Stimulated activated CD8-positive, alpha-beta memory T cell treated with anti-CD3 and anti-CD28 coated beads, Interleukin-7, amount 100 ng/mL, for 24 hours (primary cell): ENCODE results near the gene GRK5.

Experiments used
- DNase-seq: peaks from one replicate; pipeline ENCODE4 v3.0.0-alpha.2; 2020; ENCODE audit warnings: low read depth

Gene GRK5

DNA sequence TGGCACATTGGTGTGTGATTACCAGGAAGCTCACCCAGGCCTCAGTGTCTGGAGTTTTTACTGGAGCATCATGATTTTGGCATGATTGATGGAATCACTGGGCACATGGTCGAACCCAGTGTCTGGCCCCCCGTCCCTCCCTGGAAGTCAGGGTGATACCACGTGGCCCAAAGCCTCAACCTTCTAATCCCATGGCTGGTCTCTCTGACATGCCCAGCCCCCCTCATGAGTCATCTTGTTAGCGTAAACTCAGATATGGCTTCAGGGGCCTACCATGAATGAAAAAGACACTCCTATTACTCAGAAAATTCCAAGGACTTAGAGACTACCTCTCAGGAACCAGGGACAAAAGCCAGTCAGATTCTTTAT is 109.3 kb downstream of the GRK5 start:
- no peak for DNase-seq

DNA sequence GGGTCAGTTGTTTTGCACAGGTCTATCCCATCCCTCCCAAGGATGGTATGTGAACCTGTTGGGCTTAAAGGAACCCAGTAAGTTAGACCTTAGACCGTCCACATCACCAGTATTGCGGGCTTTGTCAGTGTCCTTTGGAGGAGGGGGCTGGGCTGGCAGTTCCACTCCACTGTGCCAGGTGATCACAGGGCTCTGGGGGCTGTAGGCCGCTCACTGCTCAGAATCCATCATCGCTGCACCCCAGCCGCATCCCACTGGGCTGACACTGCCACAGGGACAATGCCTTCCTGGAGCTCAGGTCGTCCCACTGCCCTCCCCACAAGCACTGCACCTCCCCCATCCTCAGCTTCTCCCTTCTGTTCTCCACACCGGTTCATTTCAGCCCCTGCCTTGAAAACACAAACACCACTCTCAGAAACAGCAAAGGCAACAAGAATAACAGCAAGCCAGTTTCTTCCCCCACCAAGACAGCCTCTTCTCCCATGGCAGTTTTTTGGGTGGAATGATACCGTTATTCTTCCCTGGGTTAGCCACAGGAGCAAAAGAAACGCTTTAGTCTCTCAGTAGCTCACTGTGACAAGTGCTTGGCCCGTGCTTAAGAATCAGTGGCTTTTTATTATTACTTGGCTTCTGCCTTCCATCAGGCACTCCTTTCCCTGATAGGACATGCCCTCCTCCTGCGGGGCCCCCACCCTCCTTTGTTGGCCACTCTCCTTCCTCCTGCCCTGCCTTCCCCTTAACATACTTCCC is 111.2 kb downstream of the GRK5 start:
- DNase-seq, result no peak

DNA sequence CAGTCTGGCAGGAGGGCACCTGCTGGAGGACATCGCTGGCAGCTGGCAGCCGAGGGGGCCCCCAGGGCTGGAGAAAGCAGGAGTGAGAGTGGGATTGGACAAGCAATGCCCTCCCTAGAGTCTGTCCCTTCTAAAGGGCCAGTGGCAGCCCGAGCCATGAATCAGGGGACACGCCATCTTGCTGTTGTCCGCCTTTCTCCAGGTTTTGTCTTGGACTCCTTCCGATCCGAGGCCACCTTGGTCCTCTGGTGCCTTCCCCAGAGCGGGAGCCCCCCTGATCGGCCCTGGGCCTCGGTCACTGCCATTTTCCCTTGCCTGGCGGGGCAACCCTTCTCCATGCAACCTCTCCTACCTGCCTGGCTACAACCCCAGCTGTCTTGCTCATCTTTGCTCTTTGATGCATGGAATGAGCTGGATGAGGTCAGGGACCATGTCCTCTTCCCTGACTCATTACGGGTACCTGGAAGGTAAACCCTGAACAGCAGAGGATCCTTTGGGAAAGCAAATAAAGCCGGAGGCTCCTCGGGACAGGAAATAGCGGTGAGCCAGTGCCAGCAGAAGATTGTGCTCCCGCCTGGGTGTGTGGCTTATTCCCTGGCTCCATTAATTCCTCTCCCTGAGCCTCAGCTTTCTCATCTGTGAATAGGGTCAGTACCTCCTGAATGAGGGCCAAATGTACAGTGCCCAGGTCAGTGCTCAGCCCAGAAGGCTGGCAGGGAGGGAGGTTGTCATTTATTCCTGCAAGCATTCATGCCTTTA is 112.0 kb downstream of the GRK5 start:
- no peak for DNase-seq

GRCh38 chr10:119319920-119320258 is 112.5 kb downstream of the GRK5 start:
- no peak for DNase-seq

- no peak for DNase-seq
Observed at GRCh38 chr10:119320981-119321380, 113.6 kb downstream of the GRK5 start.

DNA sequence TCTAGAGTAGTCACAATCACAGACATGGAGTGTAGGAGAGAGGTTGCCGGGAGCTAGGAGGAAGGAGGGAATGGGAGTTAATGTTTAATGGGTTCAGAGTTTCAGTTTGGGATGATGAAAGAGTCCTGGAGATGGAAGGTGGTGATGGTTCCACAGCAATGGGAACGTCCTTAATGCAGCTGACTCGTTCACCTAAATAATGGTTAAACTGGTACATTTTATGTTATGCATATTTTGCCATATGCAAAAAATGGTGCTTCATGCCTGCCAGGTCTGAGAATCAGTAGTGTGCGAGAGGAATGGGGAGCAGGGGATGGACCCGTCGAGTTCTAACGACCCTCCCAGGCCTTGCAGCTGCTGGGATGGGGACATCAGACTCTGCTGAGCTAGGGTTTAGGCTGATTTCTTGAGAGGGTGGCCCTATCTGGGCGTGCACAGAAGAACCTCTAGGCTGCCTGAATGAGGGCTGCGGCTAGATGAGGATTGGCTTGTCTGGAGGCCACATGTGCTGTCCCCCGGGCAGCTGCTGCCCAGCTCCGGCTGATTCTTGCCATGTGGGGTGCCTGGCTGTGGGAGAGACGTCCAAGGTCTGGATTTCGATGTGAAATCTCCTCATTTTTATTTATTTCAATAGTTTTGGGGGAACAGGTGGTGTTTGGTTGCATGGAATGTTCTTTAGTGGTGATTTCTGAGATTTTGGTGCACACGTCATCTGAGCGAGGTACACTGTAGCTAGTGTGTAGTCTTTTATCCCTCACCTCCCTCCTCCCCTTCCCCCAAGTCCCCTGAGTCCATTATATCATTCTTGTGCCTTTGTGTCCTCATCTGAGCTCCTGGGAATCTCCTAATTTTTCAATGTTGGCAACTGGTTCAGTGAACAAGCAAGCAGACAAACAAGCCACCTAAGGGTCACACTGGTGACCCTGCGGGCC is 116.0 kb downstream of the GRK5 start:
- no peak for DNase-seq

- no peak for DNase-seq
Observed at GRCh38 chr10:119325131-119325530, 117.8 kb downstream of the GRK5 start.

DNA sequence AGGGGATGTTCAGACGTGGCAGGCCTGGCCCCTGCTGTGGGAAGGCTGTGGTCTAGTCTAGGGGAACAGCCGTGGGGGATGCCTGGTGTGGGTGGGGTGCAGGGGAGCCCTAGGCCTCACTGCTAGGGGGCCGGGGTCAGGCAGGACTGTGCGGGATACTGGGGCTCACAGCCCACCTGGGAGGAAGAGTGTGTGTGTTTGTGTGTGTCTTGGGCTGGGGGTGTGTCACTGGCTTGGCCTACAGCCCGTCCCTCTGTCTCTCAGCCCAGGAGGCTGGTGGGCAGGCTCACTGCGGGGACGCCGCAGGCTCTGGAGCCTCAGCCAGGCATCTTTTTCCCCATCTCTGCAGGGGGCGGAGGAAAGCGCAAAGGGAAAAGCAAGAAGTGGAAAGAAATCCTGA is 118.8 kb downstream of the GRK5 start:
- DNase-seq, result no peak

DNA sequence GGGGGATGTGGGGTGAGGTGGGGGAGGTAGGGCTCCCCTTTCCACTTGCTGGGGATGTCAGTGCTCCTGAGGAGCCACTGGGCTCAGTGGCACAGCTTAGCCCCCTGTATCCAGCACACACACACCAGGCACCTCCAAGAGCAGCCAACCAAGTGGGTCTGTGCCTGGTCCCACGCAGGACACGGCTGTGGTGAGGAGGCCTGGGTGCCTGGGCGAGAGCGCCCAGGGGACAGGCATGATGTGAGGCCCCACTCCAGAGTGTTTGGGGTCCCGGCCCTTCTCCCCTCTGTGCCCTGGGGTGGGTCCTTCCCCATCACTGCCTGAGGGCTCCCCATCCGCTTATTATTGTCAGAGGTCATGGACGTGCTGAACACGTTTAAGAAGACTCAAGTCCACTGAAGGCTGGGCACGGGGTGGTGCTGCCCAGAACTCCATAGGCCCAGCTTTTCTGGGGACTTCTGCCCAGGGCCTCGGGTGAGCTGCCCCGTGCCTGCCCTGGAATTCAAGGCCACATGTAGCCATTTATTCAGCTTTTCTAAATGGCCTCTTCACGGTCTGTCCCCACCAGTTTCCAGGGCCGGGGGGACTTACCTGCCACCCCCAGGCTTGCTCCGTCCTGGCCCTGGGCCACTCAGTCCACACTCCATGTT is 119.8 kb downstream of the GRK5 start:
- DNase-seq, result no peak

GRCh38 chr10:119328223-119328622 is 120.9 kb downstream of the GRK5 start:
- no peak for DNase-seq

- no peak for DNase-seq
Observed at GRCh38 chr10:119330342-119330741, 123.0 kb downstream of the GRK5 start.

DNA sequence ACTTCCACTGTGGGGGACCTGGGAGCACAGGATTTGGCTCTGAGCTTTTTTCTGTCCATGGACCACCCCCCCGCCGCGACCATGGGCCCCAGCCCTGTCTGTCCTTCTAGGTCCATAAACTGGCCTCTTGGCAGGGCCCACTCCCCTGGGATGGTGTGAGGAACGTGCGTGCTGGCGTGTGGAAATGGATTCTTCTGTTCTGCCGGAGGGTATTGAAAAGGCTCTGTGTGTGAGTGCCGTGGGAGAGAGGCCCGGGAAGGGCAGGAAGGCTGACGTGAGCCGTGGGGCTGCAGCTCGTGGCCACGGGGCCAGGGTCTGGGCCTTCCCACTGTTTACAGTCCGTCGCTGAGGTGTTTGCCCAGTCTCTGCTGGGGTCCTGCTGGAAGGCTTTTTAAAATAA is 123.7 kb downstream of the GRK5 start:
- no peak for DNase-seq

DNA sequence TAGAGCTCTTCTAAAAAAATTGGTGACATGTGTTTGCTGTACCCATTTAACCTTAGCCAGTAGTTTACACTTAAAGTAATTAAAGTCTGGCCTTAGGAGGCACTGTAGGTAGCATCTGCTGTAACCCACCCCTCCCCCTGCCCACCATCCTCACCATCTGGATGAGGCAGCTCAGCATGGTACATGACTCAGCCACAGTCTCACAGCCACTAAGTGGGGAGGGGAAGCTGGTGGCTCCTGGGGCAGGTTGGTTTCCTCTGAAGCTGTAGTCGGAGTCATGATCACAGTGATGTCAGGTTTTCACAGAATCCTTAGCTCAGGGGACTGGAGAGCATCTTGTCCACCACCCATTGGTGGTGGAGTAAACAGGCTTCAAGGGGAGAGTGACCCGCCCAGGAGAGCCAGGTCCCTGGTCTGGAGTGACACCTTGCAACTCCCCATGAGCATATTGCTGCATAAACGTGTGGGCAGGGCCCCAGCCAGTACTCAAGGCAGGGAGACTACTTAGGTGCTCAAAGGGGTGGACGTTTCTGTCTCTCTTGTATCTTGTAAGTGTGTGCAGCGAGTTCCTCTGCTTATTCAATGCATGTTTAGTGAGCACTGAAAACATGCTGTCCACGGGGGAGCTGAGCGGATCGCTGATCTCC is 125.9 kb downstream of the GRK5 start:
- peak; percentile 35 for DNase-seq

DNA sequence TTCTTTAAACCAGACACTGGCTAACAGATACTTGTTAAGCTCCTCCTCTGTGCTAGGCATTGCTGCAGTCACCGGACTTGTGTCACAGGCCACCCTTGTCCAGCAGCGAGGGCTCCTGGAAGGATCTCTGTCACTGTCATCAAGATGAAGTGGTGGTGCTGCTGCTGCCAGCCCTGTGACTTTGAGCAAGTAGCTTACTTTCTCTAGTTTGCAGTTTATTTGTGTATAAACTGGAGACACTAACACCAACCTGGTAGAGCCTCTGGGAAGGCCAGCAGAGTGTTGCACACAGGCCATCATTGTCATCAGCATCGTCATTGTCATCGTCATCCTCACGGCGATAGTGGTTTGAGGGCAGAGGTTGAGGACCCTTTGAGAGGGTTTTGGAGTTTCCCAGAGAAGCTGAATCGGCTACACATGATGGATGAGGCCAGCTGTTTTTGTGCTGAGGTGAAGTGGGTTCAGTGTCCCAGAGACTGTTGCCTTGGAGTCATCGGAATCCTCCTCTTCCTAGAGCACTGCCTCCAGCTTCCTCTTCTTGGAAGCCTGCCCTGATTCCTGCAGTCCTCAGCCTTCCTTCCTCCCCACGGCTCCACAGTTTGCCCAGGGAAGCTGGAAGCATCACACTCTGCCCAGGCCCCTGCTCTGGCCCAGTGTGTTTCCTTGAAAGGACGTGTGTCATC is 128.4 kb downstream of the GRK5 start:
- no peak for DNase-seq

DNA sequence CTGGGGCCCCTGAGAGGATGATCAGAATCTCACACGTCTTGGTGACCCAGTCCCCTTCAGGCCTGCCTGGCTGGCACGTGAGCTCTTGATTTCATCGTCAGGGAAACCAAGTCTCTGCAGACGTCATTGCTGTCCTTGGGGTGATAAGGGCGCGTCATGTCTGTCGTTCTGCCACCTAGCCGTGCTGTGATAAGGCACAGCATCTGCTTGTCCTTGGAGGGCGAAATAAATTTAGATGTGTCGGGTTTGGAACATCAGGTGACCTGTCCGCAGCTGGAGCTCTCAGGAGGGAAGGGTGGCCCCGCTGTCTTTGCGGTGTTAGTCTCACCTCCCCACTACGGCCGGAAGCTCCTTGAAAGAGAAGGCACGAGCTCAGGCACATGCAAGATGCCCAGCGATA is 129.2 kb downstream of the GRK5 start:
- no peak for DNase-seq

GRCh38 chr10:119337223-119337622 is 129.9 kb downstream of the GRK5 start:
- DNase-seq, result no peak

DNA sequence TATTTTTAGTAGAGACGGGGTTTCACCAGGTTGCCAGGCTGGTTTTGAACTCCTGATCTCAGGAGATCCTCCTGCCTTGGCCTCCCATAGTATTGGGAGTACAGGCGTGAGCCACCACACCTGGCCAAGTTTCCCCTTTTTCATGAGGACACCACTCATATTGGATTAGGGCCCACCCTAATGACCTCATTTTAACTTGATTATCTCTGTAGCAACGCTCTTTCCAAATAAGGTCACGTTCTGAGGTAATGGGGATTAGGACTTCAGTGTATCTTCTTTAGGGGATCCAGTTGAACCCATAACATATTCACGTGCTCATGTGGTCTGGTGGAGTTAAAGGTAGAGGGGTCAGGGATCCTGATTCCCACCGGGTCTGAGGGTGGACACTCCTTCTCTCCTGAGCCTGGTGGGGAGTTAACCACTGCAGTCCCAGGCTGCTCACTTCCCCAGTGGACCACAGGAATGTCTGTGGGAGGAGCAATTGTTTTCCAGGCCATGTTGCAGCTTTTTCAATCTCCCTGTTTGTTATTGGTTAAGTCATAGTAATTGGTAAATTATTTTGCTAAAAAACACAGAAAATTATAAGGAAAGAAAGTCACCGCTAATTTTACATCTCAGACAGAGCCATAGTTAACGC is 130.5 kb downstream of the GRK5 start:
- DNase-seq, result no peak

DNA sequence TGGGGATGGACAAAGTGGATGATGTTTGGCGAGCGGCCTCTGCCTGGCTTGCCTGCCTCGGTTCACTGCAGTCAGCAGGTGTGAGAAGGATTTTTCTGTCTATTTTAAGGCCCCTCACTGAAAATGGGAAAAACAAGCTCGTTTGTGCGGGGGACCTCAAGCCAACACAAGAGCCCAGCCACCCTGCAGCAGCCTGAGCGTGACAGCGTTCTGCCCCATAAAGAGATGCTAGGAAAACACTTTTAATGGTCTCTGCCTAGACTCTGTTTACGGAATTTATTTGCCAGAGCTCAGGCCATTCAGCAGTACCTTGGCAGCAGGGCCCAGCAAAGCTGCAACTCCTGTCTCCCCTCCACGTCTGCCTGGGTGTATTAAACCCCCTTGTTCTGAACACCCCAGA is 131.7 kb downstream of the GRK5 start:
- DNase-seq, result no peak

DNA sequence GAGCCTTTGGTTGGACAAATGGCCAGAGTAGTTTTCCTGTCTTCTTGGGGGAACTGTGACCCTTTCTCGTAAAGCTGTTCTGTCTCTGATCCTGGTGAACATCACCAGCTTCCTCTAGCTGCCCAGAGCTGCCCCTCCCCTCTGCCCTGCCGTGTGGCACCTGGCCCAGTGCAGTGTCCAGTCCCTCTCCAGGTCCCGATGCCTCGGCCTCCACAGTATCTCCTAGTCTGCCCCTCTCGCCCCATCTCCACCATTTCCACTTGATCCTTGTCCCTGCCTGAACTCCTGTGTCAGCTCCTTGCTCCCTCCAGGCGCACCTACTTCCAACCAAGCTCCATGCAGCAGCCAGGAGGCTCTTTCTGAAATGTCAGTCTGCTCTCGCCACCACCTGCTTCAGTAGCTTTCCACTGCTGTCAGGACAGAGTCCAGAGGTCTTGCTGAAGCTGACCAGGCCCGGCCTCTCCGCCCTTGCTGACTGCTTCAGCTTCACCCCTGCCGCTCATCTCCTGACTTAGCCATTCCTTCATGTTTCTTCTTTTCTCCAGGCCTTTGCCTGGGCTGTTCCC is 133.6 kb downstream of the GRK5 start:
- DNase-seq, result no peak
